GM23338 (cell line): Measurements from ENCODE around the gene CPSF3. TPM values are rescaled to one million over a fixed set of nuclear protein-coding genes. Genes with fewer than 3 reads are reported as not detected.

Experiments
- ATAC-seq: fragments of 200-7000 bp; cut with Tn5 transposase; 3 replicates; pipeline ENCODE4 v1.9.1; 2020
- DNase-seq: peaks from one replicate; pipeline ENCODE4 v3.0.0-alpha.2; 2015; ENCODE audit warnings: low spot score
- H2AFZ ChIP-seq: fragments of 200-600 bp; sonication (generic); 2 replicates; pipeline ENCODE4 v1.8.0; 2016; ENCODE audit warnings: antibody characterized with exemption, mild to moderate bottlenecking, moderate library complexity
- H3F3A ChIP-seq: fragments of 200-600 bp; sonication (generic); replicated peaks from 2 replicates; pipeline ENCODE4 v1.8.0; 2017; ENCODE audit warnings: antibody characterized with exemption, mixed run types, low read depth
- H3K27ac ChIP-seq: fragments of 200-600 bp; sonication (generic); 2 replicates; pipeline ENCODE4 v1.6.1; 2016; ENCODE audit warnings: low read depth
- H3K27me3 ChIP-seq: fragments of 200-600 bp; sonication (generic); 2 replicates; pipeline ENCODE4 v1.8.0; 2016; ENCODE audit warnings: mild to moderate bottlenecking, mixed run types, moderate library complexity; ENCODE audit not compliant: insufficient read depth
- H3K36me3 ChIP-seq: fragments of 200-600 bp; sonication (generic); 2 replicates; pipeline ENCODE4 v1.8.0; 2016; ENCODE audit warnings: mild to moderate bottlenecking; ENCODE audit not compliant: insufficient read depth
- H3K4me1 ChIP-seq: fragments of 200-600 bp; sonication (generic); 2 replicates; pipeline ENCODE4 v1.8.0; 2016; ENCODE audit warnings: mild to moderate bottlenecking, moderate library complexity; ENCODE audit not compliant: insufficient read depth
- H3K4me2 ChIP-seq: fragments of 200-600 bp; sonication (generic); 2 replicates; pipeline ENCODE4 v1.7.1; 2017; ENCODE audit warnings: mixed run types
- H3K4me3 ChIP-seq: fragments of 200-600 bp; sonication (generic); 2 replicates; pipeline ENCODE4 v1.6.1; 2016; ENCODE audit warnings: mixed run types
- H3K79me2 ChIP-seq: fragments of 200-600 bp; sonication (generic); replicated peaks from 2 replicates; pipeline ENCODE4 v1.8.0; 2017; ENCODE audit warnings: mild to moderate bottlenecking; ENCODE audit not compliant: insufficient read depth
- H3K9me2 ChIP-seq: fragments of 200-600 bp; sonication (generic); 2 replicates; pipeline ENCODE4 v1.8.0; 2017; ENCODE audit not compliant: insufficient read depth
- H4K20me1 ChIP-seq: fragments of 200-600 bp; sonication (generic); replicated peaks from 2 replicates; pipeline ENCODE4 v1.8.0; 2017; ENCODE audit warnings: mild to moderate bottlenecking; ENCODE audit not compliant: insufficient read depth
- H3K27ac Mint-ChIP-seq: 2 replicates; pipeline ENCODE4 v1.8.0; 2020; ENCODE audit warnings: inconsistent platforms, mild to moderate bottlenecking, moderate library complexity, mixed read lengths
- H3K27me3 Mint-ChIP-seq: 3 replicates; pipeline ENCODE4 v1.8.0; 2022; ENCODE audit warnings: low read depth, mild to moderate bottlenecking, moderate library complexity, mixed read lengths, inconsistent platforms; ENCODE audit not compliant: insufficient read depth, poor library complexity
- H3K36me3 Mint-ChIP-seq: 3 replicates; pipeline ENCODE4 v1.8.0; 2021; ENCODE audit warnings: low read depth, mild to moderate bottlenecking, inconsistent platforms, moderate library complexity, mixed read lengths
- H3K4me1 Mint-ChIP-seq: 3 replicates; pipeline ENCODE4 v1.8.0; 2020; ENCODE audit warnings: mild to moderate bottlenecking, inconsistent platforms, mixed read lengths
- H3K4me3 Mint-ChIP-seq: 3 replicates; pipeline ENCODE4 v1.8.0; 2021; ENCODE audit warnings: moderate library complexity, mild to moderate bottlenecking, inconsistent platforms, mixed read lengths
- H3K9me3 Mint-ChIP-seq: 3 replicates; pipeline ENCODE4 v1.8.0; 2020; ENCODE audit warnings: moderate library complexity, mild to moderate bottlenecking, inconsistent platforms, mixed read lengths
- ETS1 ChIP-seq: IDR thresholded peaks from 2 replicates; pipeline ENCODE4 v1.6.1; 2016; ENCODE audit warnings: antibody characterized with exemption
- EZH2phosphoT487 ChIP-seq: fragments of 200-600 bp; sonication (generic); IDR thresholded peaks from one replicate; pipeline ENCODE4 v1.8.1; 2018; ENCODE audit warnings: antibody characterized with exemption; ENCODE audit not compliant: unreplicated experiment
- JUNB ChIP-seq: IDR thresholded peaks from one replicate; pipeline ENCODE4 v1.6.1; 2016; ENCODE audit warnings: antibody characterized with exemption; ENCODE audit not compliant: unreplicated experiment
- NANOG ChIP-seq: IDR thresholded peaks from 2 replicates; pipeline ENCODE4 v1.6.1; 2016; ENCODE audit warnings: antibody characterized with exemption, borderline replicate concordance
- REST ChIP-seq: IDR thresholded peaks from one replicate; pipeline ENCODE4 v1.6.1; 2018; ENCODE audit warnings: antibody characterized with exemption; ENCODE audit not compliant: unreplicated experiment
- STAT1 ChIP-seq: IDR thresholded peaks from one replicate; pipeline ENCODE4 v1.6.1; 2016; ENCODE audit warnings: antibody characterized with exemption; ENCODE audit not compliant: unreplicated experiment
- ZNF114 ChIP-seq: fragments of 250-450 bp; sonication (Bioruptor Pico); IDR thresholded peaks from 2 replicates; pipeline ENCODE4 v1.5.0; 2020; ENCODE audit warnings: mild to moderate bottlenecking, moderate library complexity
- ZNF331 ChIP-seq: fragments of 250-450 bp; sonication (Bioruptor Pico); IDR thresholded peaks from 2 replicates; pipeline ENCODE4 v1.5.0; 2020; ENCODE audit warnings: low read depth, mild to moderate bottlenecking, moderate library complexity
- ZNF462 ChIP-seq: fragments of 250-450 bp; sonication (Bioruptor Pico); IDR thresholded peaks from 2 replicates; pipeline ENCODE4 v1.5.0; 2020; ENCODE audit warnings: mild to moderate bottlenecking, moderate library complexity
- polyA plus RNA-seq: library from polyadenylated mRNA; unstranded; fragments of >200 nt; fragmentation: Nextera tagmentation; extraction: Ambion mirVana; gene quantifications from 2 replicates; pipeline ENCODE4 v1.2.1, GENCODE V29; 2016
- total RNA-seq: library from RNA; depleted of rRNA; stranded (reverse); fragments of >200 nt; shearing (Covaris generic); gene quantifications from 2 replicates; pipeline ENCODE4 v1.2.3, GENCODE V29; 2014

The CPSF3 gene
- total and polyA plus RNA-seq, 2 experiments from 2014 or later = 77.1 to 105 TPM

DNA sequence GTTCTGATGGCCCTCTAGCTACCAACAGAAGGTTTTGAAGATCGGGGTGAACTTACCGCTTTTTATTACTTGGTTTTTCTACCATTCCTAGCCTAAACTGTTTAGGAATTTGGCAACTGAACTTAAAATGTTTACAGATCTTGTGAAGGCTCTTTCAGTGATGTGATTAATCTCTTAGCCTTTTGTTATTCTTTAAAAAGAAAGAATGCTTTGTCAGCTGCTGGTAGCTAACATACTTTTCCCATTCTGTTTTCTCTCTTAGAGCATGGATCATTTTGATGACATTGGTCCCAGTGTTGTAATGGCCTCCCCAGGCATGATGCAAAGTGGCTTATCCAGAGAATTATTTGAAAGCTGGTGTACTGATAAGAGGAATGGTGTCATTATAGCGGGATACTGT is 18.1 kb downstream of the CPSF3 start:
- Histone ChIP-seq H2AFZ (no peak overlapping the region), H3K79me2 (no peaks in the 10 kb centered on the region), H3K4me2 (no peak overlapping the region), H3K36me3 (peaks cover 47% of the 10 kb centered on the region), H4K20me1 (no peaks in the 10 kb centered on the region; the same call in 1 of the 2 replicates), H3K27me3 (no peaks in the 10 kb centered on the region), H3F3A (no peaks in the 10 kb centered on the region), H3K4me3 (no peak overlapping the region), H3K27ac (no peak overlapping the region), H3K4me1 (no peaks in the 10 kb centered on the region), H3K9me2 (no peaks in the 10 kb centered on the region)
- Mint-ChIP-seq H3K27me3 (no peaks in the 10 kb centered on the region), H3K27ac (no peak overlapping the region), H3K36me3 (peaks cover 72% of the 10 kb centered on the region), H3K4me3 (no peak overlapping the region), H3K9me3 (no peaks in the 10 kb centered on the region), H3K4me1 (no peaks in the 10 kb centered on the region)
- TF ChIP-seq ZNF462 (CRISPR knock-in tag) = no peak
- no peak for TF ChIP-seq ZNF114
- no peak for TF ChIP-seq REST
- no peak for TF ChIP-seq JUNB
- no peak for TF ChIP-seq ETS1
- TF ChIP-seq STAT1 = no peak
- no peak for TF ChIP-seq EZH2phosphoT487
- no peak for TF ChIP-seq ZNF331
- no peak for TF ChIP-seq NANOG
- ATAC-seq (no peak), DNase-seq (no peak)
